GM19035 (cell line): ENCODE data around the gene CENPB.

Experiments used
- ATAC-seq: cut with Tn5 transposase; IDR thresholded peaks from one replicate; pipeline ENCODE4 v1.9.1; 2021; ENCODE audit not compliant: unreplicated experiment

Gene CENPB

DNA sequence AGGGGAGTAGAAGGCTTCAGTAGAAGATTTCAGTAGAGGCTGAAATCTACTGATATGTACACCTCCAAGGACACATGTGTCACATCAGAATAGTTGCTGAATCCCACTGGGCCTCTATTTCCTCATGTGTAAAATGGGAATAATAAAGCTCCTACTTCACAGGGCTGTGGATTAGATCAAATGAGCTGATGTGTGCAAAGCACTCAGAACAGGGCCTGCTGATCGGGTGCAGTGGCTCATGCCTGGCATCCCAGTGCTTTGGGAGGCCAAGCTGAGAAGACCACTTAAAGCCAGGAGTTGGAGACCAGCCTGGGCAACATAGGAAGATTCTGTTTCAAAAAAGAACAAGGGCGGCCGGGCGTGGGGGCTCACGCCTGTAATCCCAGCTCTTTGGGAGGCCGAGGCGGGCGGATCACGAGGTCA, 25.7 kb upstream of the CENPB start:
- no peak for ATAC-seq

DNA sequence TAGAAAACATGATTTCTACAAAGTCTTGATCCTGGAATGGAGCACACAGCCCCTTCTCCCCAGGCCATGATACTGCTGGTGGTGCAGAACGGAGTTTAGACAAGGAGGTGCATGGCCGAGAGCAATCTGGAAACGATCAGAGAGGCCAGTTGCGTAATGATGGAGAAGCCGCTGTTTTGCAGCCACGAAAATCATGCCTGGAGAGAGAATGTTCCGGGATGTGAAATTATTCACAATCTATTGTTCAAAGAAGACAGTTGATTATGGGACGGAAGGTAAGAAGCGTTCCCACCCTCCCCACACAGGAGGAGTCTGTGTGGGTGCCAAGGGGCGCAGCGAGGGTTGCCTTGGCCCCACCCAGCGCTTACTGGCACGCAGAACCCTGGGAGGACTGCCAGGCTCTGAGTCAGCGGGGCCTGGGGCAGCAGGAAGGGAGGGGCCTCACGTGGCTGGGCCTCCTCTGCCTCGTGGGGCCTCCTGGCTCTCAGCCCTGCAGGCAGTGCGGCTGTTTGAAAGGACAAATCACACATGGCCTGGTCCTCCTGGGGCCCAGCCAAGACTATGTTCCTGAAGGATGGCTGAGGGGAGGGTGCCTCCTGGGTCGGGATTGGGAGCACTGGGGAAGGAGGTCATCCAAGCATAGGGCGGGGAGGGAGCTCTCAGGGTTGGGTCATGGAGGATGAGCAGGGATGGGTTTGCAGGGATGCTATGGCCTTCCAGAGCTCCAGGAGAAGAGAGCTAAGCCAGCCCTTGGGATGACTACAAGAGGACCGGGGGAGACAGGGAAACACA, 25.1 kb upstream of the CENPB start:
- ATAC-seq: no peak

DNA sequence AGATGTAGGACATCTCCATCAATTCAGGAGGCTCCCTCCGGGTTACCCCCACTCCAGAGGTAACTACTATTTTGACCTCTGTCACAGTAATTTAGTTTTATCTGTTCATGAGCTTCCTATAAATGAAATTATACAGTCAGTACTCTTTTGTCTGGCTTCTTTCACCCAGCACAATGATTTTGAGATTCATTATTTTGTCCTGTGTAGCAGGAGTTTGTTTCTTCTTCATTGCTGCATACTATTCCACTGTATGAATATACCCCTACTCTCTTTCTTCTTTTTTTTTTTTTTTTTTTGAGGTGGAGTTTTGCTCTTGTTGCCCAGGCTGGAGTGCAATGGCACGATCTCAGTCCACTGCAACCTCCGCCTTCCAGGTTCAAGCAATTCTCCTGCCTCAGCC, 22.0 kb upstream of the CENPB start:
- no peak for ATAC-seq

DNA sequence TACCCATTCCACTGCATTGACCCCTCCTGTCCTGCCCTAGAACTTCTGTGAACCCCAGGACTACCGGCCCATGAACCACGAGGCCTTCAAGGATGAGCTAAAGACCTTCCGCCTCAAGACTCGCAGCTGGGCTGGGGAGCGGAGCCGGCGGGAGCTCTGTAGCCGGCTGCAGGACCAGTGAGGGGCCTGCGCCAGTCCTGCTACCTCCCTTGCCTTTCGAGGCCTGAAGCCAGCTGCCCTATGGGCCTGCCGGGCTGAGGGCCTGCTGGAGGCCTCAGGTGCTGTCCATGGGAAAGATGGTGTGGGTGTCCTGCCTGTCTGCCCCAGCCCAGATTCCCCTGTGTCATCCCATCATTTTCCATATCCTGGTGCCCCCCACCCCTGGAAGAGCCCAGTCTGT, 18.2 kb upstream of the CENPB start:
- ATAC-seq: no peak

DNA sequence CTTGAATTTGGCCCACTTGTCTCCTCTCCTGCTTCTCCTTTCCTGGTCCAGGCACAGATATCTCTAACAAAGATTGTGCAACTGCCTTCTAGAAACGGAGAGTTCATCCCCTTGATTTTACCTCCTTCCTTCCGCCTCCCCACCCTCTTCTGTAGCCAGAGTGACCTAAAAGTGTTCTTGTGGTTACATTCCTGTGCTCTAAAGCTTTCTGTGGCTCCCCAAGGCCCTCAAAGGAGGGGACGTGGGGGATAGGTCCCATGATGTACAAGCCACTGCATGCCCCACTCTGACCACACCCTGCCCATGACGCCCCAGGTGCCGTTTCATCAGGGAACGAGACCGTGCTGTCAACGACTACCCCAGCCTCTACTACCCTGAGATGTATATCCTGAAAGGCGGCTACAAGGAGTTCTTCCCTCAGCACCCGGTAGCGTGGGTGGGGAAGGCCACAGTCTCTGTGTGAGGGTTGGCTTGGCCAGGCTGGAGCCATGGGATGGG, 17.8 kb upstream of the CENPB start:
- no peak for ATAC-seq

DNA sequence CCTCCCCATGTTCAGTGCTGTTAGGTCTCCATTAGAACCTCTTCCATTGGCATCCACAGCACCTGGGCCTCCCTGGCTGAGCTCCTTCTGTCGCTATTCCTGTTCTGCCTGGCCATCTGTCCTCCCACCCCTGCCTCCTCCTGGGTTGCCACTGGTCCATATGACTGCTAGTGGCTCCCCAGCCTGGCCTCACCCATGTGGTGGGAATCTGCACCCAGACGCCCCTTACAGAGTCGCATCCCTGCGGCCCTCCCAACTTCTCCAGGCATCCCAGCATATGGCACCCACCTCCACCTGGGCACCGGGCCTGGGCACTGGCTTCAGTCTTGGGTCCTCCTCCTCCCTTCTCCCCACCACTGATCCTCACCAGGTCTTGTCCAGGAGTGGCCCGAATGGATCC, 17.3 kb upstream of the CENPB start:
- ATAC-seq: no peak

DNA sequence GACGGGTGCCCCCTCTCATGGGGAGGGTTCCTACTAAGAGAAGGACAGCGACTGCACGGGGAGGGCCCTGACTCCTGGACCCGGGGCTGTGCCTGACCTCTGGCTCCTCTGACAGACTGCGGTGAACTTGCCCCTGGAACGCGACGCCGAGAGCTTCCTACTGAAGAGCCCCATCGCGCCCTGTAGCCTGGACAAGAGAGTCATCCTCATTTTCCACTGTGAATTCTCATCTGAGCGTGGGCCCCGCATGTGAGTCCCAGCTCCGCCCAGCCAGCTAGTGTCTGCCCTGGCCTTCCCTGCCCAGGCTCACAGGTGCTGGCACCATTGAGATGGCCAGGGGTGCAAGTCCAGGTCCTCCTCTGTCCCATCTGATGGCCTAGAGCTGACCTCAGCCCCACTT, 16.7 kb upstream of the CENPB start:
- ATAC-seq: no peak

DNA sequence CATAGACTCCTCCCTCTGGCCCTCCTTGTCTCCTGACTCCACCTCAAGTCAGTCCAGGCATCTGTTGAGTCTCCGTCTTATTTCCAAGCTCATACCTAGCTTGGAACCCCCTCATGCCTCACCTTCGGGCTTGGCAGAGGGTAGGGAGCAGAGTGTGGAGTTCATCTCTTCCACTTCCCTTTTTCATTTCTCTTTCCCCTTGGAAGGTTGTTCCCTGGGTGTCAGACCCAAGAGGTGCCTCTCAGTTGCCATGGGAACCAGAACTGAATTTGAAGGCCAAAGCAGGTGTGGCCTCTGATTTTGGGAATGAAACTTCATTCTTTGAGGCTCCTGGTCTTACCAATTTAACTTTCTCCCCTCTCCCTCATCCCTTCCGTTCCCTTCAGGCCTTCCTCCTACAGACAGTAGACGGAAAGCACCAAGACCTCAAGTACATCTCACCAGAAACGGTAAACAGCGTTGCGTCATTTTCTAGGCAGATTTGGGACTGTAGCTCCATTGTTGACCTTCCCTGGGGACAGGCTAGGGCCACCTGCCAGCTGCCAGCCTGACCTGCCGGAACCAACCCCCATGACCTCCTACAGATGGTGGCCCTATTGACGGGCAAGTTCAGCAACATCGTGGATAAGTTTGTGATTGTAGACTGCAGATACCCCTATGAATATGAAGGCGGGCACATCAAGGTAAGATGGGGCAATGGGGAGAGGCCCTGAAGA, 16.1 kb upstream of the CENPB start:
- ATAC-seq: no peak

DNA sequence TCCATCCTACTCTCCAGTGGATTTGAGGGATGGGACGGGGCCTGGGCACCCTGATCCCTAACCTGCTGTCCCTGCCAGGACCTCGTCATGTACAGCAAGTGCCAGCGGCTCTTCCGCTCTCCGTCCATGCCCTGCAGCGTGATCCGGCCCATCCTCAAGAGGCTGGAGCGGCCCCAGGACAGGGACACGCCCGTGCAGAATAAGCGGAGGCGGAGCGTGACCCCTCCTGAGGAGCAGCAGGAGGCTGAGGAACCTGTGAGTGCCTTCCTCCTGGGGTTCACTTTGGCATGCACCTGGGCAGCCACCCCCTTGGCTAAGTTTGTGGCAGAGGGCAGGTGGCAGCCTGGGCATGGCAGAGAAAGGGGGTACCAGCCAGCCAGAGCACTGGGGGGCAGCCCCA, 15.3 kb upstream of the CENPB start:
- ATAC-seq: no peak

DNA sequence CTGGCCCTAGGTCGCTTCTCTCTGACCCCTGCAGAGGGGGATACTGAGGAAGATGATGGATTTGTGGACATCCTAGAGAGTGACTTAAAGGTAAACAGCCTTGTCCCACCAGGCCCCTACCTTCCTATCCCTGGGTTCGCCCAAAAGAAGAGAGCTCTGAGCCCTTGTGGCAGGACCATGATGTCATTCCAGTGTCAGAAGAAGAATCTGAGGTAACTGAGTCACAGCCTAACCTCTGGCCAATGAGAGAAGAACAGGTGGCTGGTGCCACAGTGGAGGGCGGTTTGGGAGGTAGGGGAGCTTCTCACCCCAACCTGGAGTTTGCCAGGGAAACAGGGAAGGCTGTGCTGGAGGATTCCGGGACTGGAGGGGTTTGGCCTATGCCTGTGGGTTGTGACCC, 14.8 kb upstream of the CENPB start:
- no peak for ATAC-seq

DNA sequence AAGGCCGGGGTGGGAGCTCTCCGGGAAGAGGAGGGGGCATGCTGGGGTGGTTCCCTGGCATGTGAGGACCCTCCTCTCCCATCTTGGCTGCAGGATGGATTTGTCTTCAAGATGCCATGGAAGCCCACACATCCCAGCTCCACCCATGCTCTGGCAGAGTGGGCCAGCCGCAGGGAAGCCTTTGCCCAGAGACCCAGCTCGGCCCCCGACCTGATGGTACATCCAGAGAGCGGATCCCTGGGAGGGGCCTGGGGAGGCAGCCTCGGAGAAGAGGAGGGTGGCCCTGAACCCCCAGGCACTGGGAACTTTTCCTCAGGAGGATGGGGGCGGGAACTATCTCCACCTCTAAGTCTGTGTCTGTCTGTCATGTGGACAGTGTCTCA, 14.3 kb upstream of the CENPB start:
- no peak for ATAC-seq

DNA sequence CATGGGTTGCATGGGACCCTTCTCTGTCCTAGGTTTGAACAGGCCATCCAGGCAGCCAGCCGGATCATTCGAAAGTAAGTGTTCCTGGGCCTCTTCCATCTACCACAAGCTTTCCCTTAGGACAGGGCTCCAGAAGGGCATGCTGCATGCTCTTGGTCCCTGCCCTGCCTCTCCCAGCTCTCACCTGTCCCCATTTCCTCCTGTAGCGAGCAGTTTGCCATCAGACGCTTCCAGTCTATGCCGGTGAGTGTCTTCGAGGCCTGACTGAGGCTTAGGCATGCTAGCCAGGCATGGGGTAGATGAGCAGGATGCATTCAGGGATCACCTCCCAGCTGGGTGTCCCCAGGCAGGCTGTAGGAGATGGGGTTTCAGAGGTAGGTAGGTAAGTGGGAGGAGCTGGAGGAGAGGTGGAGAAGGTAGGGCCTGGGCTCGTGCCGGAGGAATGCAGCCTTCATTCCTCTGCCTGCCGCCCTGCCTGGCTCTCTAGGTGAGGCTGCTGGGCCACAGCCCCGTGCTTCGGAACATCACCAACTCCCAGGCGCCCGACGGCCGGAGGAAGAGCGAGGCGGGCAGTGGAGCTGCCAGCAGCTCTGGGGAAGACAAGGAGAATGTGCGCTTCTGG, 13.8 kb upstream of the CENPB start:
- ATAC-seq: no peak

DNA sequence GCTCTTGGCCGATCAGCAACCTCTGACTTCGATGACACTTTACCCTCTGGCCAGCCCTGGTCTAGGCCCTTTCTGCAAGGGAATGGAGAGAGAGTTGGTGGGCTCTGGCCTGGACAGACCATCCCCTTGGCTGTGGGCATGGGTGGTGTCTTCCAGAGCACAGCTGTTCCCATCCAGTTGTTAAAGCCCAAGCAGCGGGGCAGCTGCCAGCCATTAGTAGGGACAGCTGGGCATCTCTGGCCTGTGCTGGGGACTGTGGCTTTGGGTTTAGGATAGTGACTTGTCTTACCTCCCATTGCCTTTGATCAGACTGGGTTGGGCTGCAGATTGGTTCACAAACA, 12.3 kb upstream of the CENPB start:
- no peak for ATAC-seq

DNA sequence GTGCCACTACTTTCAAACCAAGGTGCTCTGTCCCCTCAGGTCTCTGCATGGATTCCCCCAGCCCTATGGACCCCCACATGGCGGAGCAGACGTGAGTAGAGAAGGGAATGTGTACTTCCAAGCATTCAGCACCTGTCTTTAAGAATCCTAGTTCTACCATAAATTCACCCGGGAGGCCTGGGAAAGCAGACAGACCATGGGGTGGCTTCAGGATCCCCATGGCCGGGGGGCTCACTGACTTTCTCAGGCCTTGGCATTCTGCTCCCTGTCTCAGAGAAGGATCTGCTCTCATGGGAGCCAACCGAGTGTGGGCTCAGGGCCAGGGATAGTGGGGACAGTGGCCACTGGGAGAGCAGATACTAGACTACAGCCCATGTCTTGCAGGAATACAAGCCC, 11.8 kb upstream of the CENPB start:
- ATAC-seq: no peak

DNA sequence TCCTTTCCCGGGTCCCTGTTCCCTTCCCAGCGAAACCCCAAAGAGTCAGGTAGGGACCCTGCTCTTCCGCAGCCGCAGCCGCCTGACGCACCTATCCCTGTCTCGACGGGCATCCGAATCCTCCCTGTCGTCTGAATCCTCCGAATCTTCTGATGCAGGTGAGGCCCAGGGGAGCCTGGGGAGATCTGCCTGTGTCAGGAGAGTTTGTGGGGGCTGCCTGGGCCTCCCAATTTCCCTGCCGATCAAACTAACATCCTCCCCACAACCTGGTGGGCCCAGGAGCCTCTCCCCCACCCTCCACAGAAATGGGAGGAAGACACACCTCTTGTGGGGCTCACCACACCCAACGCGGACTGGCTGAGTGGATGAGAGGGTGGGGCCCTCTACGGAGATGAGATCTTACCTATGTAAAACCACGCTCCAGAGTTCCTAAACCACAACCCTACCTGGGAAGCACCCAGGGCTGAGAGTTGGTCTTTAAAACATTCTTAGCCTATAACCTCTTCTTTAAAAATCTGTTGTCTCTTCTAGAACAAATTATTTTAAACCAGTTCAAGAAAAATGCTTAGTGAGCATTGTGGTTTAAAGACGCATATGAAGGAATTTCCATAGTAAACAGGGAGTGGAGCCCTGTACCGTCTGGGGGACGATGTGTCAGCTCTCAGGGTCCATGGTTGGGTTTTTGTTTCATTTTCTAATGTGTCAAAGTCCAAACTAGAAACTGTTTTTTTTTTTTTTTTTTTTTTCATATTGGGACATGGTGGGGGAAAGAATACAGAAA, 11.2 kb upstream of the CENPB start:
- ATAC-seq: no peak

DNA sequence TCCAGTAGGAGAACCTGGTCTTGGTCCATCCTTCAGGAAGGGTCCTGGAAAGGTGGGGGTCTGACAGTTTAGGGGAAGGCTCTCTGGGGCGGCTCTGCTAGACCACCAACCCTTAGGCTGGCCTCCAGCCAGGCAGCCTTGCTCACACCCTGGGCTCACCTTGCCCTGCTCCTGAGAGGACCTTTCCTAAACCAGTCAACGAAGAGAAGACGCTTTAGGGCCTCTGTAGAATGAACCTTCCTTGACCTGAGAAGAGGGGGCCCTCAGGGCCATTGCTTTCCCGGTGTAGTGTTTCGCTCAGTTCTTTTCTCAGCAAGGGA, 10.6 kb upstream of the CENPB start:
- no peak for ATAC-seq

DNA sequence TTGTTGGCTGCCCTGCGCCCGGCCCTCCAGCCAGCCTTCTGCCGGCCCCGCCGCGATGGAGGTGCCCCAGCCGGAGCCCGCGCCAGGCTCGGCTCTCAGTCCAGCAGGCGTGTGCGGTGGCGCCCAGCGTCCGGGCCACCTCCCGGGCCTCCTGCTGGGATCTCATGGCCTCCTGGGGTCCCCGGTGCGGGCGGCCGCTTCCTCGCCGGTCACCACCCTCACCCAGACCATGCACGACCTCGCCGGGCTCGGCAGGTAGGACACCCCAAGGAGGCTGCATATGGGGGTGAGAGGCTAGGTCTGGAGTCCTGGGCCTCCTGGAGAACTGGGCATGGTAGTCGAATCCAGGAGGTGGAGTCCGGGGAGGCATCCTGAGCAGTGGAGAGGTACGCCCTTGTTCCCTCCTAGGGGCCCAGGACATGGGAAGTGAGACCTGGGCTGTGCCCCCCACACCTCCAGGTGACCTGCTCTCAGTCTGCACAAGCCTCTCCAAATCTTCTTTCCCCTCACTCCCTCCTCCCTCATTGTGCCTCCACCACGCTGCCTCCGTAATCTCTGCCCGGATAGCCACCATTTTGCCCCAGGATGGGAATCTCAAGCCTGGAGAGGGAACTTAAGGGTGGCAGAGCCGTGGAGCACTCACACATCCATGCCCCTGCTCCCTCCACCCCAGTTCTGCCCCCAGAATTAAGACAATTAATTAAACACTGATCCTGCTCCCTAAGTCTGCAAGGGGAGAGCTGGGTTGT, 10.1 kb upstream of the CENPB start:
- no peak for ATAC-seq

DNA sequence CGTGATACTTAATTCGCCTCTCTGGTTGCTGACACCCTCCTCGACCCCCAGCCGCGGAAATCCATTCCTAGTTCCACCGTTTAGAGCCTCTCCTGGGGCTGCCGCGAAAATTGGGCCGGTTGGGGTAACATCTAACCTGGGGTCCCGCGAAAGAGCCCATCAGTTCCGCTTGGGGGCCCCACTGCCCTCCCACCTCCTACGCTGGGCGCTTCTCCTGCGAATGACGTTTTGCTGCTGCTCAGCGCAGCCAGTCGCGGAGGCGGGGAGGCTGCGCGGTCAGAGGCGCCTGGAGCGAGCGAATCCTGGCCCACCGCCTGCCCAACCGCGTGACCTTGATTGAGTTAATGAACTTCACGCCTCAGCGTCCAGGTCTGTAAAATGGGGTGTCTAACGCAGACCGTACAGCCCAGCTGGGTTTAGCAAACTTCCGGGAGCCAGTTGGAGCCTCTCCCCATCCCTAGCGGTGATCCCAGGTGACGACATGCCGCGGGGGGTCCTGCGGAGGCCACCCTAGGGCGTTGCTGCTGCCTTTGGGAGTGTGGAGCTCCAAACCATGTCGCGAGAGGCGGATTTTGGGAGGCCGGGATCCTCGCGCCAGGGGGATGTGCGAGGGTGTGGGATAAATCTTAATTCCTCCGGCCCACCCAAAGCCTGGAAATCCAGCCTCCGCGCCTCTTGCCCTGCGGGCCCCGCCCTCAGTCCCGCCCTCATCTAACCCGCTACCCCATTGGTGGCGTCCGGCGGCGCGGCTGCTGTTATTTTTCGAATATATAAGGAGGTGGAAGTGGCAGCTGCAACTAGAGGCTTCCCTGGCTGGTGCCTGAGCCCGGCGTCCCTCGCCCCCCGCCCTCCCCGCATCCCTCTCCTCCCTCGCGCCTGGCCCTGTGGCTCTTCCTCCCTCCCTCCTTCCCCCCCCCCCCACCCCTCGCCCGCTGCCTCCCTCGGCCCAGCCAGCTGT, 9.2 kb upstream of the CENPB start, which contains the start of gene CDC25B:
TSS of gene CDC25B (plus strand) at position 800 of the 958 bp plus-strand sequence. CDS start 222 bp downstream, outside the sequence.
- peak; percentile 77 for ATAC-seq

DNA sequence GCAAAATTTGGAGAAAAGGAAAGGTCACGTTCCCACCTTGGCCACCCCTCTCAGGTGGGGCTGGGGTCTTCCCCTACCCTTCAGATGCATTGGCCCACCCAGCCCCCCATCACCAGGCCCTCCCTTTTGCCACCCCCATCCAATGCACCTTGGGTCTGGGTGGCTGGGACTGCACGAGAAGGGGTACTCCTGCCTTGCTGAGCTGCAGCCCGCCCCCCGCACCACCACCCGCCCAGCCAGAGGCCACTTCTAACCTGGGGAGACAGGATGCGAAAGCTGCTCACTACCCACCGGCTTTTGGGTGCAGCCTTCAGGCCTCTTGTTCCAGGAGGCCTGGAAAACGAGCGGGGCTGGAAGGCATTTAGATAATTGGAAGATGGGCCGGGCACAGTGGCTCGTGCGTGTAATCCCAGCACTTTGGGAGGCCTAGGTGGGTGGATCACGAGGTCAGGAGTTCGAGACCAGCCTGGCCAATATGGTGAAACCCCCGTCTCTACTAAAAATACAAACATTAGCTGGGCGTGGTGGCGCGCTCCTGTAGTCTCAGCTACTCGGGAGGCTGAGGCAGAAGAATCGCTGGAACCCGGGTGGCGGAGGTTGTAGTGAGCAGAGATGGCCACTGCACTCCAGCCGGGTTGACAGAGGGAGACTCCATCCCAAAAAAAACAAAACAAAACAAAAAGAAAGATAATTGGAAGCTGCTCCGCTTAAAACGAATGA, 8.3 kb upstream of the CENPB start:
- no peak for ATAC-seq
